Activated naive CD8-positive, alpha-beta T cell treated with anti-CD3 and anti-CD28 coated beads, Interleukin-2, amount 50 U/mL, for 16 hours (primary cell): ENCODE data around the gene TGFB1I1.

Experiments
- DNase-seq: peaks from one replicate; pipeline ENCODE4 v3.0.0-alpha.2; 2020; ENCODE audit warnings: low read depth, low spot score

The TGFB1I1 gene

DNA sequence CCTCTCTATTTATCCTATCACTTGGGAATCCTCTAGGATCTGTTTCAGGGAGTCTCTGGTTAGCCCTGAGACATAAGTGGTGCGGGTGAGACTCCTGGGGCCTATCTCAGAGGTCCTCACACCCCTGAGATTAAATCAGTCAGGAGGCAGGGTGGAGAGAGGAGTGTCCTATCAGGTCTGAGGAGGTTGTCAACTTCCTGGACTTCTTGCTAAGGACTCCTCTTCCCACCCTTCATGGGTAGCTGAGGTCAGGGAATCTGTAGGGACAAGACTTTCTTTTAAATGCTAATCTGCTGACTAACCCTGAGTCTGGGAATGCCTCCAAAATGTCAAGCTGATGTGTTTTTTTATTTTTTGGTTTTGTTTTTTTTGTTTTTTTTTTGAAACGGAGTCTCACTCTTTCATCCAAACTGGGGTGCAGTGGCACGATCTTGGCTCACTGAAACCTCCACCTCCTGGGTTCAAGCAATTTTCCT is 19.3 kb upstream of the TGFB1I1 start:
- no peak for DNase-seq

DNA sequence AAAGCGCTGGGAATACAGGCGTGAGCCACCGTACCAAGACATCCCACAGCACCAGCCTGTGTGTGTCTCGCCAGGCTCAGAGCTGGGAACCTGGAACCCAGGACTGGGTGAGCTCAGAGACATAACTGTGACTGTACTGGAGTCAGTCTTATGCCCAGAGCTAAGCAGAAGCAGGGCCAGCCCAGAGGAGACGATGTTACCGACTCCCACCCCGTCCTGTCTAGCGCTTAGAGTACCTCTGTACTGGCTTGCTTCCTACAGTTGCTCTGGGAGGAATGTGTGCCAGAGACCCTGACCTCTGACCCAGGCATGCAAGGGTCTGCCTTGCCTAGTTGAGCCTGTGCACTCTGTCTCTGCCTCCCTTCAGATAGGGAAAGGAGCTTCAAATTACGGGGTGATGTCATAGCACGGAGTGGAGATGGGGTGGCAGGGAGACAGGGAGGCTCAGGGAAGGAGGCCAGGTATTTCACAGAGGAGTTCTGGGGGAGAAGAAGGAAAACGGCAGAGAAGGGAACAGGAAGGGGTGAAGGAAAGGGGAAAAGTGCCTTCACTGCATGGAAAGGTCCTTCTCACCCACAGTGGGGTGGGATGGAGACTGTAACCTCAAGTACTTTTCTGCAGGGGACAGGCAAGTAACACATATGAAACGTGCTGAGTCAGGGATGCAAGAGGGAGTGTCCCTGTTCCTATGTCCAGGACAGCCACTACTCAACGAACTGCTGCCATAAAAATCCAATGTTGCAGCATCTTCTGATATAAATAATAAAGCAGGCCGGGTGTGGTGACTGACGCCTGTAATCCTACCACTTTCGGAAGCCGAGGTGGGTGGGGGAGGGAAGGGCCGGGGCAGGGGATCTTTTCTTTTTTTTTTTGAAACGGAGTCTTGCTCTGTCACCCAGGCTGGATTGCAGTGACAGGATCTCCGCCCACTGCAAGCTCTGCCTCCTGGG is 18.4 kb upstream of the TGFB1I1 start:
- no peak for DNase-seq

DNA sequence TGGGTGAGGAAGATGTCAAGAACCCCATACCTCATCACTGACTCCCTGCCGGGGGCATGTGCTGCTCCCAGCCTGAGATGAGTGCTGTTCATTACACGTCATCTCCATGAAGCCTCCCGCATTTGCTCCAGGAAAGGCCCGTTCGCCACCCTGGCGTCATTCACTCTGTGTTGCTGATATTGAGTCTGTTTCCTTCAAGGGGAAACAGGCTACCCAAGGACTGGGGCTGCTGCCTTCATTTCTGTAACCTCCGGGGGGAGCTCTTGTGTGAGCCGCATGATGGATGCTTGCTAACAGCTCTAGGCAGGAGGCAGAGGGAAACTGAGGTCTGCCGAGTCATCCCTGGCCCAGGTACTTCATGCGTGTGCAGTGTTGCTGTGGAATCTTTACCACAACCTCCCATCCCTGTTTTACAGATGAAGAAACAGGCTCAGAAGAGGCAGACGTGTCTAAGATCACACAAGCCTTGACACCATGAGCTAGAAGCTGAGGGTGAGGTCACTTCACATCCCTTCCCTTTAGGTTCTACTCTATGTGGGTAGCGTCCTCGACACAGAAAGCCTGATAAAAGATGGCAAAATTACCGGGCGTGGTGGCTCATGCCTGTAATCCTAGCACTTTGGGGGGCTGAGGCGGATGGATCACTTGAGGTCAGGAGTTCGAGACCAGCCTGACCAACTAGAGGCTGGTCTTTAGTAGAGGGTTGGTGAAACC is 16.2 kb upstream of the TGFB1I1 start:
- DNase-seq = no peak

DNA sequence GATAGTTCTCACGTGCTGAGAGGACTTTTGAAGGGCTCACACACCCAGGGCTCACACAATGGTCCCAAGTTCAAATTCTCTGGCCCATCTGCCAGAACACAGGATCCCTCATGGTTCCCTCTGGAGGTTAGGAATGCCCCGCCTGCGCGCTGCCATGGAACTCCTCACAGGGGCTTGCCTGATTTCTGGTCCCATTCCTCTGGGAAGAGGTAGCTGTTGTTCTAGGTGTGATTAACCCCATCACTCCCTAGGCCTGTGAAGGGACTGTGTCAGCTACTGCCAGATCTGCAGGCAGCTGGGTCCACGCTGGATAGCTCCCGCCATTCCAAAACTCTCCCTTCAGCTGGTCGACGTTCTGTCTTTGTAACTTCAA is 15.0 kb upstream of the TGFB1I1 start:
- no peak for DNase-seq

DNA sequence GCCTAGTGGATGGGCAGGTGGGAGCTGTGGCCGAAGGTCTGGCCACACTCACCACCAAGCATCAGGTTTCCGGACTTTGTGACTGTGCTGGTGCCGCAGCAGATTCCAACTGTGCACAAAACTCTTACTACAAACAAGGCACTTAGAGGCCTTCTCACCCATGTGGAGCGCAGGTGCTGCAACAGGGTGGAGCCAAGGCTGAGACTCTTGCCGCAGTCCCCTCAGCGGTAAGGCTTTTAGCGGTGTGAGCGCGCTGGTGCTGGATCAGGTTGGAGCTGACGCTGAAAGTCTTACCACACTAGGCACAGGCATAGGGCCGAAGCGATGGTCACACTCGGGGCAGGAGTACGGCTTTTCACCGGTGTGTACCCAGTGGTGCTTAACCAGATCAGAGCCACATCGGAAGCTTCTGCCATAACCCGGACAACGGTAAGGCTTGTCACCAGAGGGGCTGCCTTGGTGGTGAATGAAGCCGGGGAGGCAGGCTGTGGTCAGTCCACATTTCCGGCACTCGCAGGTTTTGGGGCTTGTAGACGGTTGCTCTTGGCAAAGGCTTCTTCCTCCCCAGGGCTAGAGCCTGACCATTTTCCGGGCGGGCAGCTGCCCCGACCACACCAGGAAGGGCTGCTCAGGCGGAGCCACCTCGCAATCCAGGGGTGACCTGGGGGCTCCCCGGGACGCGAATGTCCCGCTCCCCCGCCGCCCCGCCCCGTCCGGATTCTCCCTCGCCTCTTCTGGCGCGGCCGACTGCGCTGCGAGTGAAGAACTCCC is 13.7 kb upstream of the TGFB1I1 start:
- DNase-seq = no peak

DNA sequence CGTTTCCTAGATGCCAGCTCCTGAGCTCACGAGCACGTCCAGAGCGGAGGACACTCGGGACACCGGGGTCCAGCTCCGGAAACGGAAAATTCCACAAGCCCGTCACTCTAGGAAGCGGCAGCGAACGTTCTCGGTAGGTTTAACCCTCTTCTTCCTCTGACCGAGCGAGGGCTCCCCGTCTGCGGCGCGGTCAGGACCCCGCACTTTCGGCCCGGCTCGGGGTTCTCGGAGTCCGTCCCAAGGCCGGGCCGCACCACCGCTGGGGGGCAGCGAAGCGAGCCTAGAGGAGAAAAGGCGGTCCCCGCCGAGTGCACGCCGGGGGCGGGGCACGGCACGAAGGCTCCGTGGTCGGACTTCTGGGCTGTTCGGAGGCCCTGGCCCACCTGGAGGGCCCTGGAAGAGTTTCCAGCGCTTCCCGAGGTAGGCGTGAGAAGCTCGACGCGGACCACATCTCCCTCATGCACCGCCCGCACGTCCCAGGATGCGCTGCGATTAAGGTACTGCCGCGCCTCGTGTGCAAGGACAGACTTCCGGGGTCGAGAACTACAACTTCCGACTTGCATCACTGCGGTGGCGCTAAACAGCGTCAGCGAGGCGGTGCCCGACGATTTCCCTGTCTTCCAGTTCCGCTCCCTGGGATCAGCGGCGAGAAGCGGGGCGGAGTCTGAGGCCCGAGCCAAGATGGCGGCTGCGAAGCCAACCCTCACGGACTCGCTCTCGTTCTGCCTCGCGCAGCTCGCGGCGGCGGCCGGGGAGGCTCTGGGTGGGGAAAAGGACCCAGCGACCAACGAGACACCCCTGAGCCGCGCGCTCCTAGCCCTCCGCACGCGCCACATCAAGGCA is 12.9 kb upstream of the TGFB1I1 start, which contains the start of gene ARMC5:
Gene ARMC5 (plus strand): TSS at position 658 of the 843 bp plus-strand sequence. CDS start 24 bp downstream, at position 682.
- DNase-seq = peak; percentile 94

DNA sequence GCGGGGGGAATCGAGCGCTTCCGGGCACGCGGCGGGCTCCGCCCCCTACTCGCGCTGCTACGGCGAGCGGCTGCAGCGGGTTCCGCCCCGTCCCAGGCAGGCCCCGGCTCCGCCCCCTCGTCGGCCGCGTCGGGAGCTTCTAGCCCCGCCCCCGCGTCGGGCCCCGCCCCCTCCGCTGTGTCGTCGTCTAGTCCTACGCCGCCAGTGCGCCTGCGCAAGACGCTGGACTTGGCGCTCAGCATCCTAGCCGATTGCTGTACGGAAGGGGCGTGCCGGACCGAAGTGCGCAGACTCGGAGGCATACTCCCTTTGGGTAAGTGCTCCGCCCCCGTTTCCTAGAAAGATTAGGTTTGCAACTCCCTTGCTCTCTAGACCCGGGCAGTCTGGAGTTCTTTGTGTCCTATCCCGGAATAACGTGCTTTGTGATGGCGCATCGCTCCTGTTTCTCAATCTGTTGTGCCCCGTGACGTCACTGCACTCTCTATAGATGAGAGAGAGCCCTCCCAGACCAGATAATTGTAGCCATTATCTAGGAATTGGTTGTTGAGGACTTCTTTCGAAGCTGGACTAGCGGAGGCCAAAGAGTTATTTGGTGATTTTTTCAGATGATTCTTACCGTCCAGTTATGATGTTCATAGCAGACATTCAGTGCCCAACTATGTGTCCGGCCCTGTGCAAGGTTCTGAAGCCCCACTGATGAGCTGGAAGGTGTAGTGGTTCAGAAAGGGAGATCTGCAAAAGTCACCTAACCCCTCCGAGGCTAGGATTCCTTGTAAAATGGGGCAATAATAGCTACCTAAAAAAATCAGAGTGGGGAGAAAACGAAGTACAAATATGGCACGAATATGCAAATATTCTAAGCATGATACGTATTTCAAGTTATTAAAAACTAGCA is 12.0 kb upstream of the TGFB1I1 start:
- DNase-seq = peak; percentile 100

DNA sequence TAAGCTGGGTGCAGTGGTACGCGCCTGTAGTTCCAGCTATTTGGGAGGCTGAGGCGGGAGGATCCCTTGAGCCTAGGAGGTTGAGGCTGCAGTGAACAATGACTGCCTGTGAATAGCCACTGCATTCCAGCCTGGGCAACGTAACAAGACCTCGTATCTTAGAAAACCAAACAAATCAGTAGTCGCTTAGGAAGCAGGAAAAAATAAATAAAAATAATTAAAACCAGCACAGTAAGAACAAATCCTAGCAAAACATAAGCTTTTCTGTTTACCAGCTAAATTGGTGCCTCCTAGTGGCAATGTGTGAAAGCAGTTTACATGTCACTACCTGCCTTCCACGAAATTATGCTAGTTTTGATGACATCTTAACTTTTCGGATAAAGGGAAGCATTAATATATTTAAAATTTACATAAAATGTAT is 11.4 kb upstream of the TGFB1I1 start:
- no peak for DNase-seq

DNA sequence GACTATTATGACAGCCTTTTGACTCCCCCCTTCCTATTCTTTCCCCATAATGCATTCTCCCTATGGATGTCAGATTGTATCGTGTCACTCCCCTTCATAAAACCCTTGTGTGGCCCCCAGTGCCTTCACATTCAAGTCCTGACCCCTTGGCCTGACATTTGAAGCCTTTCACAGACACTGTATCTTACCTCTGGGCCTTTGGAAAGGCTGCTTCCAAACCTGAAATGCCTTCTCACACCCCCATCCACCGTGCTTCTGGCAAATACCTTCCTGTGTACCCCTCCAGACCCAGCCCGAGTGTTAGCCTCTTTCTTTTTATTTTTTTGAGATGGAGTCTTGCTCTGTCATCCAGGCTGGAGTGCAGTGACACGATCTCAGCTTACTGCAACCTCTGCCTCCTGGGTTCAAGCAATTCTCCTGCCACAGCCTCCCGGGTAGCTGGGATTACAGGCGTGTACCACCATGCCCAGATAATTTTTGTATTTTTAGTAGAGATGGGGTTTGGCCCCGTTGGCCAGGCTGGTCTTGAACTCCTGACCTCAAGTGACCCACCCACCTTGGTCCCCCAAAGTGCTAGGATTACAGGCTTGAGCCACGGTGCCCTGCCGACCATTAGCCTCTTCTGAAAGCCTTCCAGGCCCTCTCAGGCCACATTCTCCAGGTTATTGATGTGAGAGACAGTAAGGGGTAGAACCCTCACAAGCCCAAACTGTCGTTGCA is 10.6 kb upstream of the TGFB1I1 start:
- DNase-seq = no peak

DNA sequence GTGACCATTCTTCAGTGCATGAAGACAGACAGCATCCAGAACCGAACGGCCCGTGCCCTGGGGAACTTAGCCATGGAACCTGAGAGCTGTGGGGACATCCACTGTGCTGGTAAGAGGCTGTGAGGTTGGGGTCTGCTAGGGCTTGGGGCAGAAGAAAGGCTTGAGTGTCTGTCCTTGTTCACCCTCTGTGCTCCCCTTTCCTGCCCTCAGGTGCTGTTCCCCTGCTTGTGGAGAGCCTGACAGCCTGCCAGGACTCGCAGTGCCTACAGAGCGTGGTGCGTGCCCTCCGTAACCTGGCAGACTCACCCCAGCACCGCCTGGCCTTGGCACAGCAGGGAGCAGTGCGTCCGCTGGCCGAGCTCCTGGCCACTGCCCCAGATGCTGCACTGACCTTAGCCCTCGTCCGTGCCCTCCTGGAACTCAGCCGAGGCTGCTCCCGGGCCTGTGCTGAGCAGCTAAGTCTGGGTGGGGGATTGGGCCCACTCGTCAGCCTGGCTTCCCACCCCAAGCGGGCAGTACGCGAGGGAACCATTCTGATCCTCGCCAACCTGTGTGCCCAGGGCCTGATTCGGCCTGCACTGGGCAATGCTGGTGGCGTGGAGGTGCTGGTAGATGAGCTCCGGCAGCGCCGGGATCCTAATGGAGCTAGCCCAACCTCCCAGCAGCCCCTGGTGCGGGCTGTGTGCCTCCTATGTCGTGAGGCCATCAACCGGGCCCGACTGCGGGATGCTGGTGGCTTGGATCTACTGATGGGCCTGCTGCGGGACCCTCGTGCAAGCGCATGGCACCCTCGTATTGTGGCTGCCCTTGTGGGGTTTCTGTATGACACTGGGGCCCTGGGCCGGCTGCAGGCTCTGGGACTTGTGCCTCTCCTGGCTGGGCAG is 9.8 kb upstream of the TGFB1I1 start:
- no peak for DNase-seq

DNA sequence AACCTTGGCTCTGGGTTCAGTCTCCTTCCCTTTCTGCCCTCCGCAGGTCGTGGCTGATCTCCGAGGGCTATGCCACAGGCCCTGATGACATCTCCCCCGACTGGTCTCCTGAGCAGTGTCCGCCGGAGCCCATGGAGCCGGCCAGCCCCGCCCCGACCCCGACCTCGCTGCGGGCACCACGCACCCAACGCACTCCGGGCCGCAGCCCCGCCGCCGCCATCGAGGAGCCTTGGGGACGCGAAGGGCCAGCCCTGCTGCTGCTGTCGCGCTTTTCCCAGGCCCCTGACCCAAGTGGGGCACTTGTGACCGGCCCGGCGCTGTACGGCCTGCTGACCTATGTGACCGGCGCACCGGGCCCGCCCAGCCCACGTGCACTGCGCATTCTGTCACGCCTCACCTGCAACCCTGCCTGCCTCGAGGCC is 7.6 kb upstream of the TGFB1I1 start:
- no peak for DNase-seq

DNA sequence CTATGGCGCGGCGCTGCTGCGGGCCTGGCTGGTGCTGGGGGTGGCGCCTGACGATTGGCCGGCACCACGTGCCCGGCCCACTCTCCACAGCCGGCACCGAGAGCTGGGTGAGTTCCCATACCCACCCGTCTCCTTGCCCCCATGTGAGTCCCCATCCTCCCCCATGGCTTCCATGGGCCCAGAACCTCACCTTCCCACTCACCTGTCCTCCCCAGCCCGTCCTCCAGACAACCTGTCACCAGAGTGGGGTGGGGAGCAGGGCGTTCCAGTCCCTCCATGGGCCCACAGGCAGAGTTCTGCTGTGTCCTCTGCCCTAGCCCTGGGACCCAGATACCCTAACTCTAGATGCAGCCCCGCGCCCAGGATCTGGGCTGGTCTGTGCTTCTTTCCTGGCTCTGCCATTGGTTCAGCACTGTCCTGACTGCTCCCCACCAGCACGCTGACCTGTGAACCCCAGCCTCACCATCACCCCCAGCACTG is 7.1 kb upstream of the TGFB1I1 start:
- no peak for DNase-seq

DNA sequence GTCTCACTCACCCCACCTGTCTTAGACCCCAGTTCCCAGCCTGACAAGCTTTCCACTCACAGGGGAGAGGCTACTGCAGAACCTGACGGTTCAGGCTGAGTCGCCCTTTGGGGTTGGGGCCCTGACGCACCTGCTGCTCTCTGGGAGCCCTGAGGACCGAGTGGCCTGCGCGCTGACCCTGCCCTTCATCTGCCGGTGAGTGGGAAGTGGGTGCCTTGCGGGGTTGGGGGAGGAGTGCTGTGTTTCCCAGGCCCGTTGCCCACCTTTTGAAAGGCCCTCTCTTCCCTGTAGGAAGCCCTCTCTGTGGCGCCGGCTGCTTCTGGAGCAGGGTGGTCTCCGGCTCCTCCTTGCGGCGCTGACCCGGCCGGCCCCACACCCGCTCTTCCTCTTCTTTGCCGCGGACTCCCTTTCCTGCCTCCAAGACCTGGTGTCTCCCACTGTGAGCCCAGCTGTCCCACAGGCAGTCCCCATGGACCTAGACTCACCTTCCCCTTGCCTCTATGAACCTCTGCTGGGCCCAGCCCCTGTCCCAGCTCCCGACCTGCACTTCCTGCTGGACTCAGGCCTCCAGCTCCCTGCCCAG is 6.1 kb upstream of the TGFB1I1 start:
- DNase-seq = no peak

DNA sequence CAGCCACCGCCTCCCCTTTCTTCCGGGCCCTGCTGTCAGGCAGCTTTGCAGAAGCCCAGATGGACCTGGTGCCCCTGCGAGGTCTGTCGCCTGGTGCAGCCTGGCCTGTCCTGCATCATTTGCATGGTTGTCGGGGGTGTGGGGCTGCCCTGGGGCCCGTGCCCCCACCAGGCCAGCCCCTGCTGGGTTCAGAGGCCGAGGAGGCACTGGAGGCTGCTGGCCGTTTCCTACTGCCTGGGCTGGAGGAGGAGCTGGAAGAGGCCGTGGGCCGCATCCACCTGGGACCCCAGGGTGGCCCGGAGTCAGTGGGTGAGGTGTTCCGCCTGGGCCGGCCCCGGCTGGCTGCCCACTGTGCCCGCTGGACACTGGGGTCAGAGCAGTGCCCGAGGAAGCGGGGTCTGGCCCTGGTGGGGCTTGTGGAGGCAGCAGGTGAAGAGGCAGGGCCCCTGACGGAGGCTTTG is 5.5 kb upstream of the TGFB1I1 start:
- DNase-seq = no peak

DNA sequence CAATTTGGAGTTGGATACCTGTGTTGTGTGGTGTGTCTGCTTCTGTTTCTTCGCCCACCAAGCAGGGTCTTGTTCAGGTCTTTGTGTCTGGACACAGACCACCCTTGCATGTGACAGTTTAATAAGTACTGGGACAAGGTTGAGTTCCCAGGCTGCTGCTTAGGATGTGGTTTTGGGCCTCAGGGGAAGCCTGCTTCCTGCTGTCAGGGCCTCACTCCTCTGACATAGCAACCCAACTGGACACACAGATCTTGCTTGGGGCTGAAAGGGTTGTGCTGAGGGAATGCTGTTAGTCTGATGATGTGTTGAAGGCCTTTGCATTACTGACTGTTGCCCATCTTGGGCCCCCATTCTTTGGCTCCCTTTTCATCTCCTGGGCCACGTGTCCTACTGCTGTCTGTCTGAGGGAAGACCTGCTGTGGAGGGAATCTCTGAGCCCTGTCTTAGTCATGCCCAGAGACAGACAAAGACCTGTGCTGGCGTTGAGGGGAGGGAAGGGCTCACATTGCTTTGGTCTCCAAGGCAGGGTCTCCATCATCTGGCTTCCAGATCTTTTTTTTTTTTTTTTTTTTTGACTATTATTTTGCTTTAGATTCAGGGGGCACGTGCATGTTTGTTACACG is 4.7 kb upstream of the TGFB1I1 start:
- no peak for DNase-seq

DNA sequence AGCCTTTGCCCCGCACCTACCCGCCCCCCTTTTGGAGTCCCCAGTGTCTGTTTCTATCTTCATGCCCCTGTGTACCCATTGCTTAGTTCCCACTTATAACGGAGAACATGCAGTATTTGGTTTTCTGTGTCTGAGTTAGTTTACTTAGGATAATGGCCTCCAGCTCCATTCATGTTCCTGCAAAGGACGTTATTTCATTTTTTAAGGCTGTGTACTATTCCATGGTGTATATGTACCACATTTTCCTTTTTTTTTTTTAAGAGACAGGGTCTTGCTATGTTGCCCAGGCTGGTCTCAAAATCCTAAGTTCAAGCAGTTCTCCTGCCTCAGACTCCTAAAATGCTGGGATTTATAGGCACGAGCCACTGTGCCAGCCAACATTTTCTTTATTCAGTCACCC is 4.1 kb upstream of the TGFB1I1 start:
- no peak for DNase-seq

DNA sequence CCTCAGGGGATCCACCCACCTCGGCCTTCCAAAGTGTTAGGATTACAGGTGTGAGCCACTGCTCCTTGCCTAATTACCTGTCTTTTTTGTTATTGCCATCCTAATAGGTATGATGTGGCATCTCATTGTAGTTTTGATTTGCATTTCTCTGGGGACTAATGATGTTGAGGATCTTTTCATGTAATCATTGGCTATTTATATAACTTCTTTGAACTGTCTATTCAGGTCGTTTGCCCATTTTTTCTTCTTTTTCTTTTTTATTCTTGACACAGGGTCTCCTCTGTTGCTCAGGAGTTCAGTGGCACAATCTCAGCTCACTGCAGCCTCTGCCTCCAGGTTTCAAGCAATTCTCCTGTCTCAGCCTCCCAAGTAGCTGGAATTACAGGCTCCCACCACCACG is 1.3 kb upstream of the TGFB1I1 start:
- DNase-seq = no peak
